Measurements from ENCODE around the gene PIEZO2.

Gene PIEZO2

GRCh38 chr18:10814336-10814735 is 335.0 kb downstream of the PIEZO2 start:
- no peak for TF ChIP-seq ZFX (IDR thresholded peaks at IDR 0.05; ENCODE audit: borderline replicate concordance)
- TF ChIP-seq, protein P1, sequence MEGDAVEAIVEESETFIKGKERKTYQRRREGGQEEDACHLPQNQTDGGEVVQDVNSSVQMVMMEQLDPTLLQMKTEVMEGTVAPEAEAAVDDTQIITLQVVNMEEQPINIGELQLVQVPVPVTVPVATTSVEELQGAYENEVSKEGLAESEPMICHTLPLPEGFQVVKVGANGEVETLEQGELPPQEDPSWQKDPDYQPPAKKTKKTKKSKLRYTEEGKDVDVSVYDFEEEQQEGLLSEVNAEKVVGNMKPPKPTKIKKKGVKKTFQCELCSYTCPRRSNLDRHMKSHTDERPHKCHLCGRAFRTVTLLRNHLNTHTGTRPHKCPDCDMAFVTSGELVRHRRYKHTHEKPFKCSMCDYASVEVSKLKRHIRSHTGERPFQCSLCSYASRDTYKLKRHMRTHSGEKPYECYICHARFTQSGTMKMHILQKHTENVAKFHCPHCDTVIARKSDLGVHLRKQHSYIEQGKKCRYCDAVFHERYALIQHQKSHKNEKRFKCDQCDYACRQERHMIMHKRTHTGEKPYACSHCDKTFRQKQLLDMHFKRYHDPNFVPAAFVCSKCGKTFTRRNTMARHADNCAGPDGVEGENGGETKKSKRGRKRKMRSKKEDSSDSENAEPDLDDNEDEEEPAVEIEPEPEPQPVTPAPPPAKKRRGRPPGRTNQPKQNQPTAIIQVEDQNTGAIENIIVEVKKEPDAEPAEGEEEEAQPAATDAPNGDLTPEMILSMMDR (IDR thresholded peaks at IDR 0.05) = no peak
- H3K27ac ChIP-seq = no peak overlapping the region

DNA sequence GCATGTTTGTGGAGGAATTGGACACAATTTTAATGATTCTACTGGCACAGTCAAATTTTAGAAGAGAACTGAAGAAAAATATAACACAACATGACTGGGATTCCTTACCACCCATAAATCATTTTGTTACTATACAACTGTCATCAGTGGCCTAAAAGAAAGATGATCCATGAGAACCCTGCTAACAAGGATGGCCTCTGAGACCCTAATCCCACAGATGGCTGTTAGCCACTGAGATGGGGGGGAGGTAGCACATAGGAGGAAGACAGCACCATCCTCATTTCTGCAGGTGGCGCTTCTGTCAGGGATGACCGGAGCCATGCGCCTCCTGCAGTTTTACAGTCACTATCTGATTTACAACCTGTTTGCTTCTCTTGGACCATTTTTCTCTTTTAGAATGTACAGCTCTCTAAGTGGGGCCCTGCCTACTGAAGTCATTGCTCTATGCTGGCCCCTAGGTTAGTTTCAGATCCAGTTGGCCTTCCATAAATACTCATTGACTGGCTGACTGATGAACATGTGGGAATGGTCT is 343.7 kb downstream of the PIEZO2 start:
- TF ChIP-seq, protein P1 (IDR thresholded peaks at IDR 0.05) = no peak
- TF ChIP-seq ZFX (IDR thresholded peaks at IDR 0.05; ENCODE audit: borderline replicate concordance) = no peak
- no peak overlapping the region for H3K27ac ChIP-seq

DNA sequence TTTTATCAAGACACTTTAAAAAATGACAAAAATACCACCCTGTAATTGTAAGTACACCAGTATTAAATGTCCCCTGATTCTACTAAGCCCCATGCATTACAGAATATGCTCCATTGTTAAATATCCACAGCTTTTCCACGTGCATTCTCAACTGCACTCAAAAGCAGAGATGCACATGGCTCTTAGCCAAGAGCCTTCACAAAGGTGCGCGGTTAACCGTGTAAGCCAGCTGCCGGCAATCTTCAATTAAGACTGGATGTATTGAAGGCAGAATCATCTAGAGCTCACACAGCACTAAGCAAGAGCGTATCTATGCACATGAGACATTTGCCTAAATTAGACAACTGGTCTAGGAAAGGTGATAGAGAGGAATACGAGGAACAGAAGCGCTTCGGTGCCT is 345.2 kb downstream of the PIEZO2 start:
- TF ChIP-seq, protein P1 (IDR thresholded peaks at IDR 0.05) = no peak
- no peak for TF ChIP-seq ZFX (IDR thresholded peaks at IDR 0.05; ENCODE audit: borderline replicate concordance)
- no peak overlapping the region for H3K27ac ChIP-seq

GRCh38 chr18:10798727-10799550 is 350.4 kb downstream of the PIEZO2 start:
- H3K27ac ChIP-seq = no peak overlapping the region
- TF ChIP-seq, protein P1 (IDR thresholded peaks at IDR 0.05) = no peak
- TF ChIP-seq ZFX (IDR thresholded peaks at IDR 0.05; ENCODE audit: borderline replicate concordance) = no peak

DNA sequence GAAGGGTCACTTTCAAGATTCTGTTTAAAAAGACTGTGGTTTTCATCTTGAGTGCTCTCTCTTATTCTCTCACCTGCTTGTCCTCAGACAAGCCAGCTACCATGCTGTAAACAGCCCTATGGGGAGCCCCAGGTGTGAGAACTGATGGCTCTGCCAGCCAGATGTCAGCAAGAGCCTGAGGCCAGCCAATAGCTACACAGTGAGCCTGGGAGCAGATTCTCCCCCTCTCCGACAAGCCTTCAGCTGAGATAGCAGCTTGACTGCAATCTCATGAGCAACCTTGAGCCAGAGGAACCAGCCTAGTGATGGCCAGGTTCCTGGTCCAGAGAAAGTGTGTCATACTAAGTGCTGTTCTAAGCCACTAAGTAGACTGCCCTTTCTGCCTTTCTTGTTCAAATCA is 351.5 kb downstream of the PIEZO2 start:
- TF ChIP-seq, protein P1 (IDR thresholded peaks at IDR 0.05) = no peak
- no peak for TF ChIP-seq ZFX (IDR thresholded peaks at IDR 0.05; ENCODE audit: borderline replicate concordance)

DNA sequence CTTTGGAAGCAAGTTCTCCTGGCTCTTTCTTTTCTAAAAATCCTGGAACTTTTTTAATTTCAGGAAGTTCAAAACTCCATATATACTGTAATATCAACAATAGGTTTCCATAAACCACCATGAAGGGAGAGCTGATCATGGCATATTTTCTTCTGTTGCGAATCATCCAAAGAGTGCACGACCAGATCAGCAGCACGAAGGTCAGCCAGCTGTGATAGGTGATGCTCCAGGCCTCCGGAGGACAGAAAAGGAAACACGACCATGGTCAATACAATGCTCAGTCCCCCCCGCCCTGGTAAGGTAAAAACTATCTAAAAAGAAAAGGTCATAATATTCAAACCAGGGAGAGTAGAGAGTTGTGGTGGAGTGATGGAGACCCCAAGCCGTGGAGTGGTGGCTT is 354.6 kb downstream of the PIEZO2 start:
- no peak overlapping the region for H3K27ac ChIP-seq
- TF ChIP-seq, protein P1 (IDR thresholded peaks at IDR 0.05) = no peak
- TF ChIP-seq ZFX (IDR thresholded peaks at IDR 0.05; ENCODE audit: borderline replicate concordance) = no peak

More for the DNA sequence above, 351.5 kb downstream of the PIEZO2 start:
- no peak overlapping the region for H3K27ac ChIP-seq

DNA sequence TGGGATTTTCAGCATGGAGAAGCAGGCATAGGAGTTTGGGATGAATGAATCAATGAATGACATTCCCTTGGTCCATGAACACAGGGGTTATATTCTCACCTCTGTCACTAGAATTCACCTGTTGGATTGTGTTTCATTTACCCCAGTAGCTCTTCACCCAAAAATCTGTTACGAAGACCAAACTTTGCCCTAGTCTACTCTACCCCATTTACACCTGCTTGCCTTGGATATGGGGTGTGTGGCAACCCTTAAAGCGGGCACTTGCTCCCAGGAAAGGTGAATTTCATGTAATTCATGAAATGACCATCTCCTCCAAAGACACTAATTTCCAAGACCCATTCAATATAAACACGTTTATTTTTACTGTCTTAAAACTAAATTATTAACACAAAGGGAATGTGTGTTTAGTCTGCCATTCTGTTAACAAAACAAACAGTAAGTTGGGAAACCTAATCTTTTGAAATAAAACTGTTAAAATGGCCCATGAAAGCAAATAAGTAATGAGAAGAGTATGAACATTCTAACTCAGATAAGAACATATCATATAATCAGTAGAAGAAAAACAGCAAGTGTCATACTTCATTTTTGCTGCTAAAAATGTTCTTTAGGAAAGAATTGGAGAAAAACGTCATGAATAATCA is 355.5 kb downstream of the PIEZO2 start:
- no peak for TF ChIP-seq ZFX (IDR thresholded peaks at IDR 0.05; ENCODE audit: borderline replicate concordance)
- TF ChIP-seq, protein P1 (IDR thresholded peaks at IDR 0.05) = no peak
- H3K27ac ChIP-seq = no peak overlapping the region
